Measurements from ENCODE around the gene MAPK7.

Gene MAPK7

DNA sequence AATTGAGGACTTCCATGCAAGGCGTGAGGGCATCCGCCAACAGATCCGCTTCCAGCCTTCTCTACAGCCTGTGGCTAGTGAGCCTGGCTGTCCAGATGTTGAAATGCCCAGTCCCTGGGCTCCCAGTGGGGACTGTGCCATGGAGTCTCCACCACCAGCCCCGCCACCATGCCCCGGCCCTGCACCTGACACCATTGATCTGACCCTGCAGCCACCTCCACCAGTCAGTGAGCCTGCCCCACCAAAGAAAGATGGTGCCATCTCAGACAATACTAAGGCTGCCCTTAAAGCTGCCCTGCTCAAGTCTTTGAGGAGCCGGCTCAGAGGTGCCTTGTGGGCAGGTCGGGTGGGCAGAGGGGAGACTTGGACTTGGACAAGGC, 3.1 kb downstream of the MAPK7 start:
- no peak for DNase-seq (ENCODE audit: low read depth in 3 of 3)

- no peak for DNase-seq (ENCODE audit: low read depth in 3 of 3)
These were observed 3.6 kb downstream of the MAPK7 start for GRCh38 chr17:19381741-19382444.

- DNase-seq (ENCODE audit: low read depth in 3 of 3), result no peak
These were observed 4.5 kb downstream of the MAPK7 start for GRCh38 chr17:19382531-19383444.

GRCh38 chr17:19383681-19384470, 5.6 kb downstream of the MAPK7 start:
- DNase-seq (ENCODE audit: low read depth in 3 of 3), result no peak

DNA sequence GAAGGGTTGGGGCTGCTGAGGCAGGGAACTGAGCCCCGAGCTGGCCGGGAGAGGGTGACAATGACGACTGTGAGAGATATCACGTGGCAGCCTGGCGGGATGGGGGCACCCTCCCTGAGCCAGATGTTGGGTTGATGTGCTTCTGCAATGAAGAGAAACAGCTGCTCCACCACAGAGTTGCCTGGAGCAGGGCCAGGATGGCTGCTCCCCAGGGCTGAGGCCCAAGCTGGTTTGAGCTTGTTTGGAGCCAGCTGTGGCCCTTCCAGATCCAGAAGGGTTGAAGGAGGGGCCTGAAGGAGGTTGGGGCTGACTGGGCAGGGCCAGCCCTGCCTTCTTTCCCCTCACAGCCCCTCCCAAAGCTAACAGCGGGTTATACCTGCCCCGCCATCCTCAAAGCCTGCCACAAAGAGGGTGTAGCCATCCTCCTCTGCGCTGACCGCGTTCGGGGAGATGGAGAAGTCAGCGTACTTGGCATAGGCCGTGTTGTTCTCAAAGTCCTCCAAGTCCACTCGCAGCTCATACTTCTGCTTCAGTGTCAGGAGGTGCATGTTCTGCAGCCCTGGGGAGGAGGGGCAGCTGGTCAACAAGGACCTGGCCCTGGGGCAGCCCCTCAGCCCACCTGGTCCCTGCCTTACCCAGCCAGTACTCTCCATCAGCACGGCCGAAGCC, 6.6 kb downstream of the MAPK7 start:
- DNase-seq (ENCODE audit: low read depth in 3 of 3), result no peak

DNA sequence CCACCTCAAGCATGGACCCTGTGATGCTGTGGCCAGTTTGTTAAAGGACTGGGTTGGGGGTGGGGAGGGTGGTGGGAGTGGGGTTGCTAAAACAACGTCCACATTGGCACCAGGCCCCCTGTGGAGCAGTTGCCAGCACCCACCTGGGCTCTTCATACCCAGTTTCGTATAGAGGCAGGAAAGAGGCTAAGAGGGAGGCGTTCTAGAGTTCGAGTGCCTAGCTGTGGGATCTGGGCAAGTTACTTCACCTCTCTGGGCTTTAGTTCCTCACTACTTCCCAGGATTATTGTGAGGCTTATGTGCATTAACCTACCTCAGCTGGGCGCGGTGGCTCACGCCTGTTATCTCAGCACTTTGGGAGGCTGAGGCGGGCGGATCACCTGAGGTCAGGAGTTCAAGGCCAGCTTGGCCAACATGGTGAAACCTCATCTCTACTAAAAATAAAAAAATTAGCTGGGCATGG, 7.3 kb downstream of the MAPK7 start:
- DNase-seq (ENCODE audit: low read depth in 3 of 3), result no peak

DNA sequence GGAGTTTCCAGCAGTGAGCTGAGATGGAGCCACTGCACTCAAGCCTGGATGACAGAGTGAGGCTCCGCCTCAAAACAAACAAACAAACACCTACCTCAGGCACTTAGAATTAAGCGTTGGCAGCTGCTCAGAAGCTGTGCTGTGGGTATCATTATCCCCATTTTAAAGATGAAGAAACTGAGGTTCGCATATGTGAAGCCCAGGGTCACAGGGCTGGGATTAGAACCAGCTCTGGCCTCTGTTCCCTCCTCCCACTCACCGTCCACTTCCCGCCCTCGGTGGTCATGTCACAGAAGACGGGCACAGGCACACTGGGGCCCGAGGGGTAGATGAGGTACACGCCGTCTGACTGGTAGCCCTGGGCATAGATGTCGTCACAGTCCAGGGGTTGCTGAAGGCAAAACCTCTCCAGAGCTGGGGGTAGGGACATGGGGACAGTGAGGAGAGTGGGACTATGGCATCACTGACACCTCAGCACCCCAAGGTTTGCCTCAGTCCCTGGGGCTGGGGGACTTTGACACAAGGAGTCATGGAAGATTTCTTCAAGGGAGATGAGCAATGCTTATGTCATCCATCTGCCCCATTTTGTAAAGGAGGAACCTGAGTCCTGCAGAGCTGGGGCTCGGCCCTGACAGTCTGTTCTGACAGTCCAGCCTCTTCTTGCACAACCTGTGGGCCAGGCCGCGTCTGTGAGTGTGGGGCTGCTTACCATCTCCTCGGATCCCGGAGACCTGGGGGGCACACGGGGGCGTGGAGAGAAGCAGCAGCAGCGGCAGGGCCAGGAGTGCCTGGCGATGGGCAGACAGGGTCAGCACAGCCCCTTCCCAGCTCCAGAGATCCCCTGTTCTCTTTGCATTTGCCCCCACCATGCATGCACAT, 8.0 kb downstream of the MAPK7 start:
- no peak for DNase-seq (ENCODE audit: low read depth in 3 of 3)

DNA sequence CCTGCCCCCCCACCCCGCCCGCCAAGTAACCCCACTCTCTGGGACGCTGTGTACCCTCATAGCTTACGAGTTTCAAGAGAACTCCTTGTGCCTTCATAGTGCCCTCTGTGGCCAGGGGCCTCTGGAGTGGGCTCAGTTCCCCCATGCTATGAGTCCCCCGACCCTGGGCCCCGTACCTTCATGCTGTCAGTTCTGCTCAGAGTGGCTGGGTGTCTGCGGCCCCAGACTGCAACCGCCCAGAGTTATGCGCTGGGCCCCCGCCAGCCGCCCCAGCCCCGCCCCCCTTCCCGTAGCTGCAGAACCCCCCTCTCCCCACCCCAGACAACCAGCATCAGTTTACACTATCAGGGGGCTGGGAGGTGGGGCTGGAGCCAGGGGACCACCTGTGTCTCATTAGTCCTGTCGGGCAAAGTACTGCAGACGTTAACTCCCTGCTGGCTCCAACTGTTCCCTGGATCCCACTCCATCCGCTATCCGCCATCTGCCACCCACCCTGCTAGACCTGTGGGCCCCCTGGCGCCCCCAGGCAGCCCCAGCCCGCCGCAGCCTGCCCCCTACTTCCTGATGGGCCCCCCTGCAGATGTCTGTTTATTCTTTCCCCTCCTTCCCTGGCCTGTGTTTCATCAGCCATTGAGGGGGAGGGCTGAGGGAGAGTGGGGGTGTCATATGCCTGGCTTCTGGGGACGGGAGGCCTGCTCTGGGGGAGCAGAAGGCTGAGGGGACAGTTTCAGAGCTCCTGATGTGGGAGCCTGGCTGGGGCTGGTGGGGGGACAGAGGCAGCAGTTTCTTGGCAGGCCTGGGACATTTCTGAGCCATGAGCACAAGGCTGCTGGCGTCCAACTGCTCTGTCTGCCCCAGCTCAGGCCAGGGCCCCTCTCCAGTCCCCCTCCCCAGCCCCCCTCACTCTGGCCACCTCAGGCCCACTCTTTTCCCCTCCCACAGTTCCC, 8.9 kb downstream of the MAPK7 start, which contains the start of gene MFAP4:
Gene MFAP4 (minus strand): TSS at position 217 of the 947 bp plus-strand sequence. CDS start 35 bp downstream, at position 182.
- no peak for DNase-seq (ENCODE audit: low read depth in 3 of 3)

GRCh38 chr17:19387921-19388521, 9.7 kb downstream of the MAPK7 start:
- no peak for DNase-seq (ENCODE audit: low read depth in 3 of 3)

GRCh38 chr17:19388791-19389785, 10.8 kb downstream of the MAPK7 start:
- DNase-seq (ENCODE audit: low read depth in 3 of 3), result no peak

- no peak for DNase-seq (ENCODE audit: low read depth in 3 of 3)
These were observed 12.7 kb downstream of the MAPK7 start for GRCh38 chr17:19390951-19391350.

DNA sequence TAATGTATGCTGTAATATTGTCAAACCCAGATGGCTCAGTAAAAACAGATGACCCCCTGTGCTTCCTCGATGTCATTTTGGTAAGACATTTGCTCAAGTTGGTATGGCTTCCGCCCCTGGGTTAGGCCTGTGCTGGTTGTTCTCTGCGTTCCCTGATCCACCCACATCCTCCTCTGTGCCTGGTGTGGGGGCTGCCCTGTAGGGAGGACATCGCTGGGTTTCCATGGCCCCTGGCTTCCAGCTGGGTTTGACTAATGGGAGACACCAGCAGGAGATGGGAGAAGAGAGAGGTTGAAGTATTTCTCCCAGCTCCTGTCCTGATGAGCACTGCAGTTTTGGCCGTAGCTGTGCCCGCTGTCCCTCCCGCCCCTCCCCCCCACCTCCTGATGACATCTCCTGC, 13.1 kb downstream of the MAPK7 start:
- DNase-seq (ENCODE audit: low read depth in 3 of 3), result no peak

DNA sequence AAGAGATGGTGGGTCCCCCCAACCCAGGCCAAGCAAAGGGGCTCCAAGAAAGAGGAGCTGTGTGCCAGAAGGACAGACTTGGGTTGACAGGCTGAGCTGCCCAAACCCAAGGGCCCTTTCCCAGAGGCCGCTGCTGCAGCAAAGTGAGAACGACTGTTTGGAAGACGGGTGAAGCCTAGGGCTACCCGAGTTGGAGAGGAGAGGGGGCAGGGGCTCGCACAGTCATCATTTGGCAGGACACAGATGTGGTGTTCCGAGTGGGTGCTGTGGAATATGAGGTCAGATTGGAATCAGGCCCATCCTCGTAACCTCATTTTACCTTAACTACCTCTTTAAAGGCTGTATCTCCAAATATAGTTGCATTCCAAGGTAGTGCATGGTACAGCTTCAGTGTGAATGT, 14.0 kb downstream of the MAPK7 start:
- DNase-seq (ENCODE audit: low read depth in 3 of 3), result no peak

- DNase-seq (ENCODE audit: low read depth in 3 of 3), result no peak
These were observed 19.3 kb downstream of the MAPK7 start for GRCh38 chr17:19397556-19398041.

DNA sequence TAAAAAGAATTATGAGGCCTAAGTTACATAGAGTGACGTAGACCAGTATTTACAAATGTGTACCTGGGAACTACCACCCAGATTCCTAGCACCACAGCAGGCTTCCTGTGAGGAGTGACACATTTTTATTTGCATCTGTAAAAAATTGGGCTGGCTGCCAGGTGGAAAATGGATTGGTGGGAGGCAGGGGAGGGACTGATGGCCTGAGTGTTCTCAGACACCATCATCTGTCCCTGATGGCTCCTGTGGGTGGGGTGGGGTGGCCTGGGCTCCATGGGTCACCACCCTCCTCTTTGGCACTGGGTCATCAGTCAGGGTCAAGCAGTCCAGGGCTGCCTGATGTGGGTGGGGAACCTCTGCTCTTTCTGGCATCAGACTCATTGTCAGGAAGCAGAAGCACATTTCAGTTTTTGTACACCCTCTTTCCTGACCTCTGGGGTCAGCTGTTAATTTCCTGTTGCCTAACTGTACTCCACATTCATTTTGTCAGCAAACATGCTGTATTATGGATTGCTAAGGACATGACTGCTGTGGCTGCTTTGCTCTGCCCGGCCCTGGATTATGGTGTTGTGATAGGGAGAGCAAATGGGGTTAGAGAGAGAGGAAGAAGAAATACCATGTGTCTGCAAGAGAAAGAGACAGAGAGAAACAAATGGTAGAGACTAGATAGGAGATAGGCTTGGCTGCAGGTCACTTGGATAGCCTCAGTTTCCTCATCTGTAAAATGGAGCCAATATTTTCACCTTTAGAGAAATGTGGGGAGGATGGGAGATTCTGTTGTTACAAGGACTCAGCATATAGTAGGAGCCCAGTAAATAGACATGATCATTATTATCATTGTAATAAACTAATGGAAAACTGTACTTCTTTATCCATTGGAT, 20.2 kb downstream of the MAPK7 start:
- DNase-seq (ENCODE audit: low read depth in 3 of 3), result no peak

GRCh38 chr17:19399750-19400450, 21.6 kb downstream of the MAPK7 start:
- no peak for DNase-seq (ENCODE audit: low read depth in 3 of 3)

All from stimulated activated CD4-positive, alpha-beta T cell treated with anti-CD3 and anti-CD28 coated beads, TNF-alpha, amount 100 ng/mL, for 48 hours (primary cell).